Left lobe of liver (tissue), 2 donors: ENCODE data around the gene ASPRV1. TPM values are rescaled to one million over a fixed set of nuclear protein-coding genes. Genes with fewer than 3 reads are reported as not detected.
A peak's percentile ranks its signal among the peaks of the same experiment; 100 is the strongest.

Experiments
- ATAC-seq: fragments of 200-7000 bp; cut with Tn5 transposase; one replicate; pipeline ENCODE4 v1.9.1; 2020; ENCODE audit warnings: mild to moderate bottlenecking, moderate library complexity
- DNase-seq: peaks from one replicate; pipeline ENCODE4 v3.0.0-alpha.2; 2020; ENCODE audit warnings: low spot score
- total RNA-seq: library from RNA; stranded (reverse); gene quantifications from one replicate; pipeline ENCODE4 v1.2.1, GENCODE V29; 2021
- donor health status: DM: no; HTN: no; CAD: no; lungs with moderate emphysema.
- donor health status: DM: no; HTN: yes; CAD: no.

The ASPRV1 gene
- total RNA-seq, 1 donor from 2014 or later: 0.78 TPM

DNA sequence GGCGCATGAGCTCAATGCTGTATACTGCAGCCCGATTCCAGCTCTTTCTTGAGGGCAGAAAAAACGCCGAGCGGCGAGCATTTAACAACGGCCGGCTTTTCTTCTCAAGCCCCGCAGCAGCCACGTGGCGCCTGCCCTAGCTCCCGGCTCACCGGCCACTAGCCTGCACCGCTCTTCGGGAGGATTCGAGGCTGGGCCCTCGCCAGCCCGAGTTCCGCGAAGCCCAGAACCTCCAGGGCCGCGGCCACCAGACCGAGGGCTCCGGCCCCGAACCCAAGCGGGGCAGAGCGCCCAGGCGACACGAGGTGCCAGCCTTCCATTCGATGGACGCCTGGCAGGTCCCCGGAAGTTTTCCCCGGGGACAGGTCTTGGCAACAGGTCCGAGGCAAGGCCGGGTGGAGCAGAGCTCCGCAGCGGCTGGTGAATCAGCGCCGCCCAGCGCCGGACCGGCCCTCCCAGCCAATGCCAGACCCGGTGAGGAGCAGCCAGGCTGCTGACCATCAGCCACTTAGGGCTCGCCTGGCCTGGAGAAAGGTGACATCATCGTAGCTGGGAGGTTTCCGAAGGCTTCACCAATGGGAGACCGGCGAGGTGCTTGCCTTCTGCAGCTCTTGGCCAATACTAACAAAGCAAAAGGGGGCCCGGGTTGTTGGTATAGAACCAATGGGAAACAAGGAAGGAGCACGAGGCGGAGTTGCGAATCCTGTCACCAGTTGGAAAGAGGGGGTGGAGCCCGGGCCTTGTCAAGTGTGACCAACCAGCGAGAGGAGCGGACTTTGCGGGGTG lies 47.1 kb downstream of the ASPRV1 start:
- ATAC-seq (peak; percentile 85), DNase-seq (peak; percentile 100)

DNA sequence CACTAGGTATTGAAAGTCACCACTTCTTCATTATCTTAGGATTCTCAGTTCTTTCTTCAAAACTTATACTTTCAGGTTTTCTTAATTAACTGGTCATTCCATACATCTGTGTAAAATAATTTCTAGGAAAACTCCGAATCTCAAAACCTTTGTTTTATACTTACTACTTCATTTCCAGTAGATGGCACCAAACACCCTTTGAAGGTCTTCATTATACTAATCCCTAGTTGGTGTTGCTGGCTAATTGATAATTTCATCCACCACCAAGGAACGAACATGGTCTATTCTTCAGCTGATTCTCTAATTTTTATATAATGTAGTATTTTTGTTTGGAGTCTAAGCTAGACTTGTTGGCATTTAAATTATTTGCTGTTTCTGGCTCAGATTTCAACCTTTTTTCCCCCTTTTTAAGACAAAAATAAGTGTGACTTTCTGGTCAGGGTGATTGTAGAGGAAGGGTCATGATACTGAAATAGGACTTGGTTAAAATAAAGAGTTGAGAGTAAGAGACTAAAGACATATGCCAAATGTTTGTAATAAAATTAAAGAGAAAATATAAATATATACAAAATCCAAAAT lies 49.4 kb downstream of the ASPRV1 start:
- ATAC-seq (no peak), DNase-seq (no peak)

Other genes starting within 250 kb of the ASPRV1 start
- gene ANXA4, start 219.5 kb downstream of the ASPRV1 start, total RNA-seq: 102 TPM
- 5.4 TPM for gene GMCL1, start 132.0 kb downstream of the ASPRV1 start, total RNA-seq
- gene SNRNP27, start 67.7 kb downstream of the ASPRV1 start, total RNA-seq: 13.8 TPM
- 4.8 TPM for gene MXD1, start 46.5 kb downstream of the ASPRV1 start, total RNA-seq
- 161 TPM for gene PCBP1, start 125.8 kb upstream of the ASPRV1 start, total RNA-seq
- 19.1 TPM for gene C2orf42, start 229.4 kb upstream of the ASPRV1 start, total RNA-seq